AG10803 (cell line): ENCODE data around the gene IGSF22.

ENCODE experiments used
- DNase-seq: peaks from one replicate; pipeline ENCODE4 v3.0.0; 2010; ENCODE audit warnings: low read depth
- H3K4me3 ChIP-seq: 2 replicates; pipeline ENCODE4 v1.5.1; 2011; ENCODE audit warnings: mild to moderate bottlenecking, low read length, control low read depth
- CTCF ChIP-seq: conservative IDR thresholded peaks from 2 replicates; pipeline ENCODE4 v1.5.1; 2011; ENCODE audit warnings: mild to moderate bottlenecking, low read length, control low read depth, inconsistent platforms

Gene IGSF22

DNA sequence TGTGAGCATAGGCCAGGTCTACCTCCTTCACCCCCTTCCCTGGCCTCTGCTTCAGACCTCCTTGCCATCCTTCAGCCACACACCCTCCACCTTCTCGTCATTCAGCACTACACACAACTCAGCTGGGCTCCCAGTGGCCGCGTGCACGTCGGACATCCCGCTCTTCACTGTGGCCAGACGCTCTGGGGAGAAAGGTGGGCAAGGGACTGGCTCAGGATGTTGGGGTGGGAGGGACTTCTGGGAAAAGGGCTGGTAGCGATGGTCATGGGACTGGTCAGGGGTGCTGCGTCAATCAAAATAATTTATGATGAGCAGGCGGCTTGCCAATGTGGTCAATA lies 11.6 kb downstream of the IGSF22 start:
- no peak for TF ChIP-seq CTCF
- DNase-seq, result no peak
- no peak overlapping the region for H3K4me3 ChIP-seq

- no peak for TF ChIP-seq CTCF
- DNase-seq, result no peak
- no peak overlapping the region for H3K4me3 ChIP-seq
Measured at GRCh38 chr11:18713646-18714442, 12.1 kb downstream of the IGSF22 start.

DNA sequence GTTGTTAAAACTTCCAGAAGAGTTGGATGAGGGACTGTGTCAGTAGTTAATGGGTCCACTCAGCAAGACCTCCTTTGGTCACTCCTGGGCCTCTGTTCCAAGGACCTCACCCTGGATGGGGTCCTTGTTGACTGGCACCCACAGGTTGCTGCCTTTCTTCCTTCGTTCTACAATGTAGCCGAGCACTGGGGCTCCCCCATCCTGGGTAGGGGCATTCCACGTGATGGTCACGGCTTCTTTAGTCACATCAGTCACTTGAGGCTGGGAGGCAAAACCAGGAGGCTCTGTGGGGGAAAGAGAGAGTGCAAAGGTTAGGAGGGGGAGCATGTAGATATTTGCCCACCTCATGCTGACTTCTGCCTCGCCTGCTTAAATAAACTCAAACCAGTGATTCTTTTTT lies 15.4 kb downstream of the IGSF22 start:
- DNase-seq, result no peak
- TF ChIP-seq CTCF, result no peak
- no peak overlapping the region for H3K4me3 ChIP-seq

GRCh38 chr11:18709414-18709813 lies 16.6 kb downstream of the IGSF22 start:
- DNase-seq, result no peak
- no peak for TF ChIP-seq CTCF
- no peak overlapping the region for H3K4me3 ChIP-seq

- H3K4me3 ChIP-seq, result no peak overlapping the region
- no peak for DNase-seq
- no peak for TF ChIP-seq CTCF
Measured at GRCh38 chr11:18707811-18708340, 18.1 kb downstream of the IGSF22 start.

GRCh38 chr11:18706330-18707243 lies 19.4 kb downstream of the IGSF22 start:
- H3K4me3 ChIP-seq, result peak overlapping the region; percentile 48
- TF ChIP-seq CTCF, result no peak
- no peak for DNase-seq
